HCT116 (cell line): ENCODE results near the gene PPIL6.

Experiments
- EZH2 ChIP-seq: fragments of 200-600 bp; sonication (generic); IDR thresholded peaks from 2 replicates; pipeline ENCODE4 v1.6.1; 2017; ENCODE audit warnings: antibody characterized with exemption, mixed run types
- EZH2phosphoT487 ChIP-seq: fragments of 200-600 bp; IDR thresholded peaks from 2 replicates; pipeline ENCODE4 v1.6.1; 2018; ENCODE audit warnings: antibody characterized with exemption, borderline replicate concordance
- JUND ChIP-seq: IDR thresholded peaks from 2 replicates; pipeline ENCODE4 v1.6.1; 2012
- MAX ChIP-seq: IDR thresholded peaks from 2 replicates; pipeline ENCODE4 v1.6.1; 2012
- POLR2A ChIP-seq: IDR thresholded peaks from 2 replicates; pipeline ENCODE4 v1.7.0; 2011; ENCODE audit warnings: borderline replicate concordance; ENCODE audit not compliant: insufficient read depth, insufficient read length; ENCODE audit errors: extremely low read depth
- POLR2AphosphoS5 ChIP-seq: IDR thresholded peaks from 2 replicates; pipeline ENCODE4 v1.6.1; 2011; ENCODE audit warnings: mild to moderate bottlenecking, low read depth, low read length, moderate library complexity
- REST ChIP-seq: IDR thresholded peaks from 2 replicates; pipeline ENCODE4 v1.6.1; 2012; ENCODE audit warnings: low read depth
- SP1 ChIP-seq: IDR thresholded peaks from 2 replicates; pipeline ENCODE4 v1.6.1; 2012; ENCODE audit warnings: low read depth
- SRF ChIP-seq: IDR thresholded peaks from 2 replicates; pipeline ENCODE4 v1.6.1; 2012; ENCODE audit warnings: low read depth
- YY1 ChIP-seq: IDR thresholded peaks from 2 replicates; pipeline ENCODE4 v1.6.1; 2011; ENCODE audit warnings: low read length, low read depth, moderate library complexity, mild to moderate bottlenecking; ENCODE audit not compliant: insufficient replicate concordance; ENCODE audit errors: extremely low read depth
- ZFX ChIP-seq: fragments of 450-650 bp; IDR thresholded peaks from 2 replicates; pipeline ENCODE4 v1.6.1; 2017
- ZNF274 ChIP-seq: fragments of 200-500 bp; sonication (Bioruptor generic); IDR thresholded peaks from 2 replicates; pipeline ENCODE4 v1.6.1; 2014; ENCODE audit warnings: mild to moderate bottlenecking, low read depth, low read length, inconsistent platforms
- TF ChIP-seq, protein P1 (sequence below), 3 experiments: fragments of 200-600 bp in 1 of 3; sonication (generic) in 1 of 3; IDR thresholded peaks in 2 of 3; conservative IDR thresholded peaks in 1 of 3; 2 replicates each; pipeline ENCODE4 v1.5.1; 2012 to 2017; ENCODE audit warnings: low read depth in 2 of 3, low read length in 2 of 3, antibody characterized with exemption in 1 of 3, borderline replicate concordance in 1 of 3, control low read depth in 1 of 3, mild to moderate bottlenecking in 1 of 3, mixed read lengths in 1 of 3, mixed run types in 1 of 3, moderate library complexity in 1 of 3; ENCODE audit not compliant: insufficient read depth in 1 of 3
- TF ChIP-seq, protein P2 (sequence below): IDR thresholded peaks from 2 replicates; pipeline ENCODE4 v1.6.1; 2012

DNA sequence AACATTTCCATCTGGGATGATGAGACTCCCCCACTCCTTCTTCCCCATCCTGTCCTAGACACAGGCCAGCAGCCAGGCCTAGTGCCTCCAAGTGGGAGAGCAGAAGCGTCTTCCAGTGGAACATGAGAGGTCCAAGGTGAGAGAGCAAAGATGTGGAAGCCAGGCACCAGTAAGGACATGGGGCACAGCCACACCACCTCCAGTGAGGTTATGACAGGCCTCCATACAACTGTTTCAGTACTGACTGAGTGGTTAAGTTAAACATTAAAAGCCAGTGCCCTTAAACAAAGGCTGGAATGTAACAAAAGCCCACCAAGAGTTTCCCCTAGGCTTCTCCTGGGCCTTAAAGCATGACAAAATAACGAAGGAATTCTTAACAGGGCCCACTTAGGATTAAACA lies 37.3 kb upstream of the PPIL6 start:
- TF ChIP-seq, protein P1, sequence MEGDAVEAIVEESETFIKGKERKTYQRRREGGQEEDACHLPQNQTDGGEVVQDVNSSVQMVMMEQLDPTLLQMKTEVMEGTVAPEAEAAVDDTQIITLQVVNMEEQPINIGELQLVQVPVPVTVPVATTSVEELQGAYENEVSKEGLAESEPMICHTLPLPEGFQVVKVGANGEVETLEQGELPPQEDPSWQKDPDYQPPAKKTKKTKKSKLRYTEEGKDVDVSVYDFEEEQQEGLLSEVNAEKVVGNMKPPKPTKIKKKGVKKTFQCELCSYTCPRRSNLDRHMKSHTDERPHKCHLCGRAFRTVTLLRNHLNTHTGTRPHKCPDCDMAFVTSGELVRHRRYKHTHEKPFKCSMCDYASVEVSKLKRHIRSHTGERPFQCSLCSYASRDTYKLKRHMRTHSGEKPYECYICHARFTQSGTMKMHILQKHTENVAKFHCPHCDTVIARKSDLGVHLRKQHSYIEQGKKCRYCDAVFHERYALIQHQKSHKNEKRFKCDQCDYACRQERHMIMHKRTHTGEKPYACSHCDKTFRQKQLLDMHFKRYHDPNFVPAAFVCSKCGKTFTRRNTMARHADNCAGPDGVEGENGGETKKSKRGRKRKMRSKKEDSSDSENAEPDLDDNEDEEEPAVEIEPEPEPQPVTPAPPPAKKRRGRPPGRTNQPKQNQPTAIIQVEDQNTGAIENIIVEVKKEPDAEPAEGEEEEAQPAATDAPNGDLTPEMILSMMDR (IDR thresholded peaks at IDR 0.05 in 2 of 3, conservative IDR thresholded peaks at IDR 0.05 in 1 of 3; ENCODE audit: borderline replicate concordance in 1 of 3, insufficient read depth in 1 of 3, low read depth in 2 of 3, low read length in 2 of 3): no peak
- TF ChIP-seq SRF: no peak
- no peak for TF ChIP-seq EZH2
- TF ChIP-seq POLR2A: no peak
- TF ChIP-seq ZNF274: no peak
- TF ChIP-seq, protein P2, sequence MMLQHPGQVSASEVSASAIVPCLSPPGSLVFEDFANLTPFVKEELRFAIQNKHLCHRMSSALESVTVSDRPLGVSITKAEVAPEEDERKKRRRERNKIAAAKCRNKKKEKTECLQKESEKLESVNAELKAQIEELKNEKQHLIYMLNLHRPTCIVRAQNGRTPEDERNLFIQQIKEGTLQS: no peak
- TF ChIP-seq POLR2AphosphoS5: no peak
- no peak for TF ChIP-seq JUND
- TF ChIP-seq SP1: no peak
- TF ChIP-seq MAX: no peak
- no peak for TF ChIP-seq ZFX
- TF ChIP-seq EZH2phosphoT487: no peak
- no peak for TF ChIP-seq YY1
- no peak for TF ChIP-seq REST
